Hematopoietic multipotent progenitor cell treated with erythropoietin and hydrocortisone succinate and interleukin-3 and kit ligand, for 6 days (in vitro differentiated cells): Measurements from ENCODE around the gene ZNF746.
"Not testable (repeated sequence)": the region's sequence is repeated elsewhere in the genome, so short reads cannot be mapped to it uniquely, and the experiment has no call there.

Source experiments
- DNase-seq: peaks from one replicate; pipeline ENCODE4 v3.0.0-alpha.2; 2015

ZNF746 gene

GRCh38 chr7:149457766-149458165 is 39.8 kb downstream of the ZNF746 start:
- no peak for DNase-seq

DNA sequence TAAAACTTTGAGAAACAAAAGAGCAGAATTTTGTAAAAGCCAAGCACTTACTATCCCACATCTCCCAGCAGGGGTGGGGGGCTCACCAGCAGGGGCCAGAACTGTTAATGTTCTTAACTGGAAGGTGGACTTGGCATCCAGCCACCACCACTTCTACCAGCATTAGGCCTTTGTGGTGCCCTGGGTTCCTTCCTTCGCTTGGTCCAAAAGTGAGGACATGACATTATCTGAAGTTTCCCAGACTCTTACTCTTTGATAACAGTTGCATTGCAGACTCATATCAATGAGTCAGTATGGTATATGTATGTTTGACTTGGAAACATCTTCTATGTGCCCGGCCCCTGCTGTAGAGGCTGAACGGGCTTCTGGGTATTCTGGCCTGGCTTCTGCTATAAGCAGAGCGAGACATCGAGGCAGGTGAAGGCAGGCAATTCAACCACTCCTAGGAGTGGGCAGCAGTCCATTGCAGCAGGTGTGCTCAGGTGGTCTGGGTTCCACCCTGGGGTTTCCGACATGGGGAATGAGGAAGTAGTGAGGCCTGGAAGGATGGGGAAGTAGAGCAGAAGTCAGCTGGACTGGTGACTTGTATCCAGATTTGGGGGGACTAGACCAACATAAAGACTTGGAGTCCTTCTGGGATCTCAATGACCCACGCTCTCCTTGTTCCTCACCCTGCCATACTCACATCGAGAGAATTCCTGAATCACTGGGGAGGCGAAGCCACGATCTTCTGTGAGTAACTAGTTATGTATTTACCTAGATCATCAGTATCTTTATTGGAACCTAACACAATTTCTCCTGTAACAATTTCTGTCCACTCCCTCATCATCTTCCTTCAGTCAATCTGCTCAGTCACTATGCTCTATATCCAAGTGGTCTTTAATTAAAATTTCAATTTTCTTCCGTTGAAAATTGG is 40.8 kb downstream of the ZNF746 start:
- DNase-seq = peak; percentile 74

- no peak for DNase-seq
Measured at GRCh38 chr7:149455175-149455950, 42.2 kb downstream of the ZNF746 start.

- no peak for DNase-seq
Measured at GRCh38 chr7:149454750-149455149, 42.9 kb downstream of the ZNF746 start.

DNA sequence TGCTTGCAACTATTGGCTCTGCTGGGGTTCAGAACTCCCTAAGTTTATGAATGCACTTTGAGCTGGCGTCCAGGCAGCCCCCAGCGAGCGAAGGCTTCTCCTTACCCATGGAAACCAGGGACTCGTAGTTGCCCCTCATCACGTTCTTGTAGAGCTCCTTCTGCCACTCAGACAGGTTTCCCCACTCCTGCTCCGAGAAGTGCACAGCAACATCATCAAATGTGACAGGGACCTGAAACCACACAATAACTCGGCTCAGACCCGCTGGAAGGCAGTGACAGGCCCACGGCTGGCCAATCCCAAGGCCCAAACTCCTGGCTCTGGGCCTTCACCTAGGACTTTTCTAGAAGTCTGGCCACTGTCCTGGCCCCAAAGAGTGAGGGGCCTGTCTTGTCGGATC is 43.6 kb downstream of the ZNF746 start:
- no peak for DNase-seq

DNA sequence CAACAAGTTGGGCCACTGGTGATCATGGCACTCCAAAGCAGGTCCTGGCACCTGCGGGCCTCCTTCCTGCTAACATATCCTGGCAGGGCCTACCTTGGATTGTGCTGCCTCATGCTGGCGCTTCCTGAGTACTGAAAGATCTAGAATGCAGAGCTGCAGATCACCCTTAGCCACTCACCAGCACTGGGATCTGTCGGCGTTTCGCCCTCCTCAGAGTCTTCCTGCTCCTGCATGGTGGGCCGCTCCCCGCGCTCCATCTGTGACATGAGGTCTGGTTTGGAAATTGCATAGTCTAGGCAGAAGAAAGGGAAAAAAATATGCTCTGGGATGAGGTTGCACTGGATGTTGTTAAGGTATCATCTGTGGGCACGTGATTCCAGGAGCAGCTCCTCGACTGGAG is 46.8 kb downstream of the ZNF746 start:
- DNase-seq = no peak

GRCh38 chr7:149449897-149450296 is 47.7 kb downstream of the ZNF746 start:
- no peak for DNase-seq

GRCh38 chr7:149448961-149449360 is 48.6 kb downstream of the ZNF746 start:
- no peak for DNase-seq

DNA sequence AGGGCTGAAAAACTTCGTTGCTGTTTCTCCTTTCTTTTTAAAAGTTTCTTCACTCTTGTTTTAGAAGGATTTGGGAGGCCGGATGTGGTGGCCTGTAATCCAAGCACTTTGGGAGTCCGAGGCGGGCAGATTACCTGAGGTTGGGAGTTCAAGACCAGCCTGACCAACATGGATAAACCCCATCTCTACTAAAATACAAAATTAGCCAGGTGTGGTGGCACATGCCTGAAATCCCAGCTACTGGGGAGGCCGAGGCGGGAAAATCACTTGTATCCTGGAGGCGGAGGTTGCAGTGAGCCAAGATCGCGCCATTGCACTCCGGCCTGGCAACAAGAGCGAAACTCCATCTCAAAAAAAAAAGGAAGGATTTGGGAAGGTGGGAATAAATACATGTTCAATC is 51.6 kb downstream of the ZNF746 start:
- DNase-seq = not testable (repeated sequence)

DNA sequence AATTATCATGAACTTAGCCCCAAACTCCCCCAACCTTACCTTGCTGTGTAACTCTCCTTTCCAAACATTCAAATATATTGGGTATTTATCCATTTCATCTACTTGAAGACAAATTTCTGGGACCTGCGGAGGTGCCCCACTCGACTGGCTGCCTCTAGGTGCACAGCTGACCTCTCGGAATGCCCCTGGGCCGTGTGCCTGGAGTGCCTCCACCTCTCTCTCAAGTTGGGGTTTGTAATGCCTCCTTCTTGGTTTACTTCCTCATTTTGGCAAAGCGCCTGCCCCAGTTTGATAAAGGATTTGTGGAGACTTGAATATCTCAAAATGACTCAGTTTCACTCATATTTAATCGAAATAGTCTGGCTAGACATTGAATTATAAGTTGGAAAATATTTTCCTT is 53.3 kb downstream of the ZNF746 start:
- peak; percentile 42 for DNase-seq

GRCh38 chr7:149443523-149443922 is 54.1 kb downstream of the ZNF746 start:
- no peak for DNase-seq

DNA sequence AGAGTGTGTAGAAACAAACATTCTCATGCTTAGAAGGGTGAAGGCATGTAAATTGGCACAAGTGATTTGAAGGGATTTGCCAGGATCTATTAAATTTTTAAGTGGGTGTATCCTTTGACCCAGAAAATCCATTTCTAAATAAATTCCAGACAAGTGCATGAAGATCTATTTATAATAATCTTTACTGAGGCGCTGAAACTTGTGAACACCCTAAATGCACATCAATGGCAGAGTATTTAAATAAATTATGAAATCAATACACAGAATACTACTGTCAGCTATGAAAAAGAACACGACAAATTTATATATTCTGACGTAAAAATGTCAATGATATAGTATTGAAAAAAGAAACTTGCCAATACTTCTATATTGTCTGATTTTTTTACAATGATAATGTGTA is 54.7 kb downstream of the ZNF746 start:
- DNase-seq = no peak

DNA sequence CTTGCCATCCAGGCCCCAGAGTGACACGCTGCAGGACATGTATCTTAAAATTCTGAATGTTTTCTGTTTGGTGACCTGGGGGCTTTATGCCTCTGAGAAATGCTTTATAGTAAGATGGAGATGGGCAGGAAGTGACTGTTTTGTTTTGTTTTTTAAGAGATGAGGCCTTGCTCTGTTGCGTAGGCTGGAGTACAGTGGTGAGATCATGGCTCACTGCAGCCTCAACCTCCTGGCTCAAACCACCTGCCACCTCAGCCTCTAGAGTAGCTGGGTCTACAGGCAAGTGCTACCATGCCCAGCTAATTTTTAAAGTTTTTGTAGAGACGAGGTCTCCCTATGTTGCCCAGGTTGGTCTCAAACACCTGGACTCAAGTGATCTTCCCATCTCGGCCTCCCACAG is 57.4 kb downstream of the ZNF746 start:
- DNase-seq = no peak

- no peak for DNase-seq
Measured at GRCh38 chr7:149436358-149436757, 61.3 kb downstream of the ZNF746 start.

DNA sequence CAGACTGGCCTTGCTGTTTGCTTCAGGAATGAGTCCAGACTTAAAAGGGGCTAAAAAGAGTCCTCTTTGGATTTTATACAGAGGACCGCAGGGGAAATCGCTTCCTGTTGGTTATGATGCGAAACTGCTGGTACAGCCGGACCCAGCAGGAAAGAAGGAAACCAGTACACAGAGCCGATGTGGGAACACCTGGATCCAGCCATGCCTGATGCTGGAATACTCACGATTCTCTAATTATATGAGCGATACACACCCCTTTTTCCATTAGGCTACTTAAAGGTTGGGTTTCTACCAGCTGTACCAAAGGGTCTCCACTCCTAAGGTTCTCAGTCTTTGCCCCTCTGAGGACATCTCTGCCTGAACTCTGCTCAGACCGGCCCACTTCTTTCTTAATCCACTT is 64.5 kb downstream of the ZNF746 start:
- DNase-seq = no peak

DNA sequence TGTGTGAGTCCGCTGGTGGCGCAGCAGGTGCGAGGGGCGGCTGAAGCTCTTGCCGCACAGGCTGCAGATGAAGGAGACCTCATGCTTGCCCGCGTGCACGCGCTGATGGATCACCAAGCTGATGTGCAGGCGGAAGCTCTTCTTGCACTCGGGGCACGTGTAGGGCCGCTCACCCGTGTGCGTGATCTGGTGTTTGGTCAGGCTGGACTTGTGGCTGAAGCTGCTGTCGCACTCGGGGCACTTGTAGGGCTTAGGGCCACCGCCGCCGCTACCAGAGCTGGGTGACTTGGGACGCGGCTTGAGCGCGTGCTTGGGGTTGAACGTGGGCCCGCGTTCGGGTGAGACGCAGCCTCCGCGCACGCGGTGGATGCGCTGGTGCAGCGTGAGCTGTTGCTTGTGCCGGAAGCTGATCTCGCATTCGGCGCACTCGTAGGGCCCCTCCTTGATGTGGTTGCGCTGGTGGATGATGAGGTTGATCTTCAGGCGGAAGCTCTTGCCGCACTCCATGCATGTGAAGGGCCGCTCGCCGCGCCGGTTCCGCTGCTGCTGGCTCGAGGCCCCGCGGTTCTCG is 65.4 kb downstream of the ZNF746 start:
- DNase-seq = no peak

- DNase-seq = no peak
Measured at GRCh38 chr7:149431486-149432120, 66.0 kb downstream of the ZNF746 start.

DNA sequence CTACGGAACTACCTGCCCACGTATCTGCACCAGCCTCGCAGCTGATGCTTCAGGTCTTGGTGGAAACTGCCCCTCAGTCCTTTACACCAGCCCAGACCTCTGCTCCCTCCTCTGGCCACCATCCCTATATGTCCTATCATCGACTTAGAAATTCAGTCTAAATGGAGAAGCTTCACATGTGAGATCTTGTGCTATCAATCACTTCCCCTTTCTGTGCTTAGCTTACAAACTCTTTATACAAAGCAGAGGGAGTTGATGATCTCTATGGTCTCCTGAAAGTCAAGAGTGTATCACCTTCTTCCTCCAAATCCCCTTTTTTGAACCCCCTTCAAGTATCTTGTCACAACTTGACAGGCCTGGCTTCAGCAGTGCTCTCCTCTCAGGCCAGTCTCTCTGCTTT is 67.4 kb downstream of the ZNF746 start:
- no peak for DNase-seq

DNA sequence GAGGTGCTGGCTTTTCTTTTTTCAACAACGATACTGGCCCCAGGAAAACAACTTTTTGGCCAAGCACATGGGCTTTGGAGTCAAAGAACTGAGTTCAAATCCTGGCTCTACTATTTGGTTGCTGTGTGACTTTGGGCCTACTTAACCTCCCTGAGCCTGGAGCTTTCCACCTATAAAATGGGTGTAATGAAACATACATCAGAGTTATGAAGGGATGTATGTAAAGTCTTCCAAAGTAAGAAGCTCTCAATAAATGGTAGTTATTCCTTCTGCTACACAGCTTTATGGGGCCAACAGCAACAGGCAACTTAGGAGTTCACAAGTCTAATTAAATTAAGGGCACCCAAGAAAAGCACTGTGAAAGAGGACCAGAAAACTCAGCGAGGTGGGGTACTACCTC is 69.7 kb downstream of the ZNF746 start:
- no peak for DNase-seq

GRCh38 chr7:149427096-149427680 is 70.4 kb downstream of the ZNF746 start:
- DNase-seq = no peak

DNA sequence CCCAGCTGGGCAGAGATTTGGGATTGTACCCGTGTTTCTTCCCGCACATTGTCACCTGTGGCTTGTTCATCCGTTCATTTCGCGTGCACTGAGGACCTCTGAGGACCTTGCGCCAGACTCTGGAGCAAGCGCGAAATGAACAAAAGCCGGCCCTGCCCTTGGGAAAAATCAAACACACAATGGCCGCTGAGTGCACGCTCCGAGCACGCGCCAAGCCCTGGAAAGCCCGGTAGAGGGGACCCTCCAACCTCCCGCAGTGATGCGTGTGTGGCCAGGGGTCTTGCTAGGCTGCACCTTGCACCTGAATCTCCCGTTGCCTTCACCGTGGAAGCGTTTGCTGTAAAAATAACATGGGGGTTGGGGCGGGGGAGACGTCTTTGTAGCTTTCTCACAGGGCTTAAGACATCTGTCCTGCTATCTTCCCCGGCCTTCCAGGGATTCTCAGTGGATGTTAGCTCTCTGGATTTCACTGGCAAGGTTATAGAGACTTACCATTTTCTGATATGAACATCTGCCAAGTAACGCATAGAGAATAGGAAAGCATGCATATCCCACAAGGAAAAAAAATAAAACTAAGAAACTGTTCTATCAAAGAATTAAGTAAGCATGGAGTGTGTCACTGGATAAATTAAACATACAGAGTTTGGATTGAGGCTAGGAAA is 74.0 kb downstream of the ZNF746 start:
- DNase-seq = no peak

DNA sequence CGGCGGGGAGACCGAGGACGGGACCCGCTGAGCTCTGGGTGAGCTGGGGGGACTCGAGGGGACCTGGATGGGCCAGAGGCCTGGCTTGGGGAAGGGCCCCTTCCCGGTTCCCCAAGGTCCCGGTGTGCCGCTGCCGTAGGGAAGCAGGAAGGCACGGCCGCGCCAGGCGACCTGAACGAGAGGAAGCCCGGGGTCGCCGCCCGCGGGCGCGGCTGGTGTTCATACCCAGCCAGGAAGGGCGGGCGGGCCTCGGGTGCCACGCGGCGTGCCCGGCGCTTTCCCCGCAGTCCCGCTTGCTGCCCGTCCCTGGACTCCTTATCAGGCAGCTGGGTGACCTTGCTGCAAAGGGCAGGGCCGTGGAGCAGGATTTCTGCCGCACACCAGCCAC is 74.7 kb downstream of the ZNF746 start:
- peak; percentile 37 for DNase-seq
